BE2C (cell line): ENCODE measurements around the gene TMEM233.
"Not testable (repeated sequence)": the region's sequence is repeated elsewhere in the genome, so short reads cannot be mapped to it uniquely, and the experiment has no call there.

Experiments used
- DNase-seq: peaks from one replicate; pipeline ENCODE4 v3.0.0-alpha.2; 2020
- H3K27me3 ChIP-seq: fragments of 250-450 bp; sonication (Bioruptor Pico); 2 replicates; pipeline ENCODE4 v1.5.1; 2020; ENCODE audit warnings: mild to moderate bottlenecking
- H3K36me3 ChIP-seq: fragments of 250-450 bp; sonication (Bioruptor Pico); 2 replicates; pipeline ENCODE4 v1.5.1; 2020; ENCODE audit warnings: mild to moderate bottlenecking
- H3K4me1 ChIP-seq: fragments of 250-450 bp; sonication (Bioruptor Pico); 2 replicates; pipeline ENCODE4 v1.5.1; 2020
- H3K4me3 ChIP-seq: 2 replicates; pipeline ENCODE4 v1.5.1; 2011; ENCODE audit warnings: low read depth, low read length
- H3K9me3 ChIP-seq: fragments of 250-450 bp; sonication (Bioruptor Pico); 2 replicates; pipeline ENCODE4 v1.5.1; 2020
- TF ChIP-seq, protein P1 (sequence below): IDR thresholded peaks from 2 replicates; pipeline ENCODE4 v1.5.1; 2012; ENCODE audit warnings: mild to moderate bottlenecking, low read depth, low read length

The TMEM233 gene

DNA sequence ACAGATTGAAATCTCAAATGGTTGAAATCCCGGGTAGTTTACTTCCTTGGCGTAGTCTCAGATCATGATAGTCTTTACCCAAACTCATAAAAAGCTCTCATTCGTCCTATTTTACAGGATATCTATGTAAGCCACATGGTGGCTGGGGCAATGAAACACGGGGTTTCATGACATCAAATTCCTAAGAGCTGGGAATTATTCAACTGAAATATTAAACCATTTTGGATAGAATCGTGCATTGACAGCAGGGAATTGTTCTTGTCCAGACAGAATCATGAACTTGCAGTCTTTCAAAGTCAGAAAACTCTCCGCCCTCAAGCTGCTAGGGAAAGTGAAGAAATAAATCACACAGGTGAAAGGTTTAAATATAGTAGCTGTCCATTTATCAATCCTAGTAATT is 41.2 kb downstream of the TMEM233 start:
- no peaks in the 10 kb centered on the region; the same call in 1 of the 2 replicates for H3K4me1 ChIP-seq
- H3K4me3 ChIP-seq: no peak overlapping the region
- peaks cover 7% of the 10 kb centered on the region for H3K27me3 ChIP-seq
- H3K36me3 ChIP-seq: no peaks in the 10 kb centered on the region
- TF ChIP-seq, protein P1, sequence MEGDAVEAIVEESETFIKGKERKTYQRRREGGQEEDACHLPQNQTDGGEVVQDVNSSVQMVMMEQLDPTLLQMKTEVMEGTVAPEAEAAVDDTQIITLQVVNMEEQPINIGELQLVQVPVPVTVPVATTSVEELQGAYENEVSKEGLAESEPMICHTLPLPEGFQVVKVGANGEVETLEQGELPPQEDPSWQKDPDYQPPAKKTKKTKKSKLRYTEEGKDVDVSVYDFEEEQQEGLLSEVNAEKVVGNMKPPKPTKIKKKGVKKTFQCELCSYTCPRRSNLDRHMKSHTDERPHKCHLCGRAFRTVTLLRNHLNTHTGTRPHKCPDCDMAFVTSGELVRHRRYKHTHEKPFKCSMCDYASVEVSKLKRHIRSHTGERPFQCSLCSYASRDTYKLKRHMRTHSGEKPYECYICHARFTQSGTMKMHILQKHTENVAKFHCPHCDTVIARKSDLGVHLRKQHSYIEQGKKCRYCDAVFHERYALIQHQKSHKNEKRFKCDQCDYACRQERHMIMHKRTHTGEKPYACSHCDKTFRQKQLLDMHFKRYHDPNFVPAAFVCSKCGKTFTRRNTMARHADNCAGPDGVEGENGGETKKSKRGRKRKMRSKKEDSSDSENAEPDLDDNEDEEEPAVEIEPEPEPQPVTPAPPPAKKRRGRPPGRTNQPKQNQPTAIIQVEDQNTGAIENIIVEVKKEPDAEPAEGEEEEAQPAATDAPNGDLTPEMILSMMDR: no peak
- H3K9me3 ChIP-seq: no peaks in the 10 kb centered on the region
- DNase-seq: no peak

DNA sequence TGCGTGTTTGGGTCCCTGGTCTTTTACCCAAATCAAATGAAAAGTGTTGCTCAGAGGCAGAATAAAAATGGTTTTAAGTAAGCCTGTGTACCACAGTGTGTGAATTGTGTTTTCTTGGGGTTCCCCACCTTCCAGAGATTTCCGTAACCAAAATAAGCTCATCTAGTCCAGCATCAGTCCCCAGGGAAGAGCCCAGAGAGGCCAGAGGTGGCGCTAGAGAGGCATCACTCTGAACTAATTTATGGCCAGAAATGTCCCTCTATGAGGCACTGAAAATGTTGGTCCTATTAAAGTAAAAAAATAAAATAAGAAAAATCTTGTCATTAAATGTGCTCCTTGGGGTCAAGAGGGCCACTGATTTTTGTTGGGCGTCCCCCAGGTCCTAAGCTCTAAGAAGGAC is 49.4 kb downstream of the TMEM233 start:
- Histone ChIP-seq H3K4me1 (no peaks in the 10 kb centered on the region), H3K9me3 (no peaks in the 10 kb centered on the region), H3K36me3 (no peaks in the 10 kb centered on the region), H3K4me3 (no peak overlapping the region), H3K27me3 (no peaks in the 10 kb centered on the region; the same call in 1 of the 2 replicates)
- TF ChIP-seq, protein P1: peak; percentile 60
- DNase-seq: peak; percentile 18

DNA sequence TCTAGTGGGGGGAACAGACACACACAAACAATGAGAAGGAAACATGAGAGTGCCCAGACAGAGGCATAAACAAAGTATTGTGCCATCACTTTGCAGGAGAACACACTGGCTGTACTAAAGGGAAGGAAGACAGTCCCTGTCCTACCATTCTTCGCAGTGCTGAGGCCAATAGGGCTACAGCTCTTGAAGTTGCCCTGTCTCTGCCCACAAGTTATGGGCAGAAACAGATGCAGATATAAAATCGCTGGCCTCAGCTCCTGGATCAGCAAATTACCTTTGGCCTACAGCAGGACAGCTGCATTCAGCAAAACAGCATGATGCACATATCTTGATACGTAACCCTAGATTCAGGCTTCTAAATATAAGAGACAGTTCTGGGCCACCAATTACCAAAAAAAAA is 51.4 kb downstream of the TMEM233 start:
- DNase-seq: no peak
- TF ChIP-seq, protein P1: no peak
- no peaks in the 10 kb centered on the region for H3K36me3 ChIP-seq
- no peak overlapping the region for H3K4me3 ChIP-seq
- no peaks in the 10 kb centered on the region for H3K4me1 ChIP-seq
- no peaks in the 10 kb centered on the region; the same call in 1 of the 2 replicates for H3K27me3 ChIP-seq
- no peaks in the 10 kb centered on the region for H3K9me3 ChIP-seq

DNA sequence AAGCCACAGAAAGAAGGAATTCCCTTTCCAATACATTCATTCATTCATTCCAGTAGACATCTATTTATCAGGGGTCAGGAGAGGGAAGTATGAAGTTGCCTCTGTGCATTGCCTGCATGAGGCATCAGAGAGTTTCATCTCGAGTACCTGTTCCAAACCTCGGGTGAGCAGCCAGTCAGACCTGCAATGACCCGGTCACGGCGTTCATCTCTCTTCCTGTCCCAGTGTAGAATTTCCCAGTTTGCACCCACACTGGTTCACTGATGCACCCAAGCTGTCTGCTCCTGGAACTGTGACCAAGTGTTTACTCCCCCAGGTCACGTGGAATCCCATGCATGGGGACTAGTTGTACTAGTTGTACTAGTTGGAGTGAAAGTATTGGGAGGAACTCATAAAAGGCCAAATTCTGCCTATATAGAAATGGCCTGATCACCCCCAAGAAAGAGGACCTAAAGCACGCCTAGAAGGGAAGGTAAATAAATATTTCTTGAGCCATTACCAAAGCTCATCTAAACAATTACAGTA is 52.0 kb downstream of the TMEM233 start:
- TF ChIP-seq, protein P1: no peak
- Histone ChIP-seq H3K4me1 (no peaks in the 10 kb centered on the region), H3K27me3 (peaks cover 3% of the 10 kb centered on the region; the same call in 1 of the 2 replicates), H3K9me3 (no peaks in the 10 kb centered on the region), H3K36me3 (no peaks in the 10 kb centered on the region), H3K4me3 (no peak overlapping the region)
- DNase-seq: no peak

DNA sequence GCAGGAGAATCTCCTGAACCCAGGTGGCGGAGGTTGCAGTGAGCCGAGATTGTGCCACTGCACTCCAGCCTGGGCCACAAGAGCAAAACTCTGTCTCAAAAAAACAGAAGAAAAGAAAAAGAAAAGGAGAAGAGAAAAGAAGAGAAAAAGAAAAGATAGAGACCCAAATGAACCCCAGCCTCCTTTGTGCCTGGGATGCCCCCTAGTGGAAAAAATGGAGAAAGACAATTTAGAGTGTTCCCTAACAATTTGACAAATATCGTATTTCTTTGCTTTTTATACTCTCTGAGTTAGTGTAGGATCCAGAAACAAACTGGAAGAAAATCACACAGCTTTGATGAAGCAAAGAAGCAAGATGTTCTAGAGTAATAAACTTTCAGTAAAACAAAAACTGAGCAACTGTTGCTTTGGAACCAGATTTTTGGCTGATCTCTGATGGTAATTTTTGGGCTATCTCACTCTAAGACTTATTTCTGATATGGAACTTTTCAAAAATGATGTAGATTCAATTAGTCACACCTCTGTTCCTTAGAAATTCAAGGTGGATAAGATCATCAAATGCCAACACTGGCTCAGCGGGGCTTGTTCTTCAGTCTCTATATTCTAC is 55.7 kb downstream of the TMEM233 start:
- peaks cover 9% of the 10 kb centered on the region for H3K27me3 ChIP-seq
- no peak overlapping the region for H3K4me3 ChIP-seq
- H3K9me3 ChIP-seq: no peaks in the 10 kb centered on the region
- TF ChIP-seq, protein P1: peak; percentile 83
- no peaks in the 10 kb centered on the region for H3K4me1 ChIP-seq
- no peak for DNase-seq
- H3K36me3 ChIP-seq: no peaks in the 10 kb centered on the region

DNA sequence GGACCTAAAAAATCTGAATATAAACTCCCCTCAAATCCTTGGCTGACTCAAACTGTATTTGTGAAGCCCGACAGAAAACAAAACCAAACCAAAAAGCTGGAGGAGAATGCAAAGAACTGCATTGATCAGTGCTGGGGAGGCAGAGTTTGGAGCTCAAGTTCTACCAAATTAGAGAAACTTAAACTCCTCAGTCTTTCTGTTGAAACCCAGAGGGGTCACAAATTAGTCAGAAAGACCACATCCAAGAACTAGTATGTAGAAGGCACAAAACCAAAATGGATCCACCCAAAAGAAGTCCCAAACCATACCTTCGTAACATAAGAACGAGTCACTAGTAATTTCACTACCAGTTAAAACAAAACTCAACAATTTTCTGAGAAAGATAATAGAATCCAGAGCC is 59.1 kb downstream of the TMEM233 start:
- no peaks in the 10 kb centered on the region for H3K9me3 ChIP-seq
- no peak for DNase-seq
- TF ChIP-seq, protein P1: no peak
- no peak overlapping the region for H3K4me3 ChIP-seq
- no peaks in the 10 kb centered on the region for H3K36me3 ChIP-seq
- peaks cover 9% of the 10 kb centered on the region for H3K27me3 ChIP-seq
- no peaks in the 10 kb centered on the region for H3K4me1 ChIP-seq

GRCh38 chr12:119657001-119657400 is 63.4 kb downstream of the TMEM233 start:
- H3K4me1 ChIP-seq, H3K27me3 ChIP-seq, H3K9me3 ChIP-seq, H3K36me3 ChIP-seq, DNase-seq, H3K4me3 ChIP-seq: not testable (repeated sequence)
